Adrenal gland (tissue), 12 donors: ENCODE measurements around the gene HECTD2. TPM values are rescaled to one million over a fixed set of nuclear protein-coding genes. Genes with fewer than 3 reads are reported as not detected.
A peak's percentile ranks its signal among the peaks of the same experiment; 100 is the strongest.

Source experiments
- DNase-seq, 7 donors: peaks; one replicate each; pipeline ENCODE4 v3.0.0-alpha.2; 2019 to 2020
- H3K27ac ChIP-seq, 5 donors: fragments of 200-600 bp; sonication (generic) in 4 of 5; 1 replicate in 3 of 5; 2 replicates in 2 of 5; pipeline versions ENCODE4 v1.5.1 to v1.8.0; 2016 to 2020; ENCODE audit warnings: mild to moderate bottlenecking in 1 of 5
- H3K27me3 ChIP-seq: fragments of 200-600 bp; 2 replicates; pipeline ENCODE4 v1.8.0; 2021
- H3K36me3 ChIP-seq, 2 donors: fragments of 200-600 bp; replicated peaks in 1 of 2; 1 replicate in 1 of 2; 2 replicates in 1 of 2; pipeline versions ENCODE4 v1.5.1 to v1.8.0; 2018 to 2022
- H3K4me1 ChIP-seq, 2 donors: fragments of 200-600 bp; replicated peaks in 1 of 2; 1 replicate in 1 of 2; 2 replicates in 1 of 2; pipeline versions ENCODE4 v1.5.1 to v1.8.0; 2018 to 2021
- H3K4me3 ChIP-seq, 4 donors: fragments of 200-600 bp; sonication (generic) in 3 of 4; one replicate each; pipeline ENCODE4 v1.5.1; 2016 to 2018
- H3K9me3 ChIP-seq, 3 donors: fragments of 200-600 bp; sonication (generic) in 1 of 3; replicated peaks in 1 of 3; 1 replicate in 2 of 3; 2 replicates in 1 of 3; pipeline versions ENCODE4 v1.5.1 to v1.8.0; 2016 to 2021
- CTCF ChIP-seq, 6 experiments: fragments of 450-650 bp in 4 of 6; fragments of 200-600 bp in 2 of 6; sonication (generic) in 1 of 6; IDR thresholded peaks; 1 replicate in 5 of 6; 2 replicates in 1 of 6; pipeline versions ENCODE4 v1.5.1 to v1.8.0; 2016 to 2021; ENCODE audit warnings: antibody characterized with exemption in 6 of 6, mild to moderate bottlenecking in 2 of 6, moderate library complexity in 1 of 6
- POLR2A ChIP-seq, 2 donors: fragments of 450-650 bp; IDR thresholded peaks; one replicate each; pipeline ENCODE4 v1.6.1; 2017; ENCODE audit warnings: antibody characterized with exemption in 2 of 2, mild to moderate bottlenecking in 2 of 2, moderate library complexity in 1 of 2
- WGBS, 4 donors: extraction: QIAGEN DNeasy Blood & Tissue Kit in 2 of 4; methylation state at CpG; one replicate each; pipeline versions ENCODE4 v1.1.5 to v1.1.7; 2013 to 2017; 5-methylcytosine and 5-hydroxymethylcytosine counted together
- intact Hi-C, 2 donors: fragments of 100-400 bp; cut with DNase I; formaldehyde crosslinking; loops; one replicate each; pipeline versions ENCODE4 v1.14.1 to v1.15.0; 2022 to 2023
- polyA plus RNA-seq, 3 donors: library from polyadenylated mRNA; stranded (reverse); fragments of 200-250 nt in 2 of 3; fragments of 350-450 nt in 1 of 3; fragmentation: Illumina TruSeq in 1 of 3; extraction: RNeasy Lipid Tissue Mini Kit (QIAGEN cat#74804) in 1 of 3; gene quantifications; one replicate each; pipeline ENCODE4 v1.2.3, GENCODE V29; 2013 to 2014
- total RNA-seq, 9 donors: library from RNA; depleted of rRNA in 4 of 9; stranded (reverse); fragments of >200 nt in 4 of 9; fragments of 120-200 nt in 1 of 9; fragmentation: NEBNext Ultra II Directional in 1 of 9; extraction: Animal tissue kit (Norgen Biotek cat#: 25700) in 1 of 9; gene quantifications; one replicate each; pipeline versions ENCODE4 v1.1.0 to v1.2.4, GENCODE V29; 2013 to 2023
- donor health status: healthy with polysubstance abuse.
- donor health status: Bipolar disorder and iron deficiency.
- donor health status: DM: yes; HTN: yes; CAD: no.
- donor health status: DM: no; HTN: no; CAD: no.
- donor health status: DM: no; HTN: no; CAD: no.
- donor health status: DM: yes; HTN: yes; CAD: no.

The HECTD2 gene
- total and polyA plus RNA-seq, 12 donors: 5.4 to 20.3 (median 8.2) TPM

- no peak overlapping the region for H3K27ac ChIP-seq
- H3K36me3 ChIP-seq: no peaks in the 10 kb centered on the region
- H3K4me1 ChIP-seq: no peaks in the 10 kb centered on the region
- no peaks in the 10 kb centered on the region for H3K9me3 ChIP-seq
- intact Hi-C loops: loop anchor here in 1 of 2 donors (10.0 kb wide), 1 partner anchor 61 kb away; no protein-coding TSS in a partner anchor
- DNase-seq: no peak
- 63 to 73% (median 65%) methylated on average over 3 of the region's 3 CpGs for WGBS, 4 donors
- H3K27me3 ChIP-seq: no peaks in the 10 kb centered on the region
- H3K4me3 ChIP-seq: no peak overlapping the region
- TF ChIP-seq CTCF (IDR thresholded peaks at IDR 0.05) (no peak), POLR2A (IDR thresholded peaks at IDR 0.05) (no peak)
Observed at GRCh38 chr10:91545838-91546237, 135.7 kb downstream of the HECTD2 start.

- intact Hi-C loops: loop anchor here in 1 of 2 donors (10.0 kb wide), 1 partner anchor 64 kb away; no protein-coding TSS in a partner anchor
Observed at GRCh38 chr10:91549262-91549661, 139.1 kb downstream of the HECTD2 start.

GRCh38 chr10:91550021-91550420 is 139.9 kb downstream of the HECTD2 start:
- 76 to 79% (median 78%) methylated on average over 4 of the region's 4 CpGs for WGBS, 4 donors
- TF ChIP-seq CTCF (IDR thresholded peaks at IDR 0.05): no peak
- TF ChIP-seq POLR2A (IDR thresholded peaks at IDR 0.05): no peak
- H3K27ac ChIP-seq: no peak overlapping the region
- H3K27me3 ChIP-seq: no peaks in the 10 kb centered on the region
- DNase-seq: no peak
- H3K9me3 ChIP-seq: no peaks in the 10 kb centered on the region
- no peaks in the 10 kb centered on the region for H3K4me1 ChIP-seq
- H3K36me3 ChIP-seq: no peaks in the 10 kb centered on the region
- H3K4me3 ChIP-seq: no peak overlapping the region
- intact Hi-C loops: loop anchor here in 1 of 2 donors (5.0 kb wide), 1 partner anchor 87 kb away; no protein-coding TSS in a partner anchor

More at GRCh38 chr10:91549262-91549661, 139.1 kb downstream of the HECTD2 start:
- H3K9me3 ChIP-seq: no peaks in the 10 kb centered on the region
- no peak for DNase-seq
- 67 to 93% (median 81%) methylated on average over 3 of the region's 3 CpGs for WGBS, 4 donors
- TF ChIP-seq CTCF (IDR thresholded peaks at IDR 0.05) (no peak), POLR2A (IDR thresholded peaks at IDR 0.05) (no peak)
- no peaks in the 10 kb centered on the region for H3K36me3 ChIP-seq
- no peaks in the 10 kb centered on the region for H3K27me3 ChIP-seq
- H3K4me3 ChIP-seq: no peak overlapping the region
- no peak overlapping the region for H3K27ac ChIP-seq
- no peaks in the 10 kb centered on the region for H3K4me1 ChIP-seq

GRCh38 chr10:91551856-91552255 is 141.7 kb downstream of the HECTD2 start:
- no peaks in the 10 kb centered on the region for H3K36me3 ChIP-seq
- no peaks in the 10 kb centered on the region for H3K27me3 ChIP-seq
- no peak overlapping the region for H3K27ac ChIP-seq

More at GRCh38 chr10:91551856-91552255, 141.7 kb downstream of the HECTD2 start:
- TF ChIP-seq CTCF (IDR thresholded peaks at IDR 0.05): peak; percentile 28 to 70 (median 58)
- no peak for TF ChIP-seq POLR2A (IDR thresholded peaks at IDR 0.05)
- Histone ChIP-seq H3K9me3 (no peaks in the 10 kb centered on the region), H3K4me3 (no peak overlapping the region), H3K4me1 (no peaks in the 10 kb centered on the region)
- peak in 6 of 7 donors; percentile 21 to 59 (median 43) for DNase-seq
- WGBS, 4 donors: 66 to 69% (median 67%) methylated on average over 8 of the region's 8 CpGs
- intact Hi-C loops: loop anchor here in 1 of 2 donors (5.0 kb wide), 1 partner anchor 85 kb away; no protein-coding TSS in a partner anchor
